ENCODE data around the gene KLHL7.
"Not testable (repeated sequence)": the region's sequence is repeated elsewhere in the genome, so short reads cannot be mapped to it uniquely, and the experiment has no call there.

The KLHL7 gene

GRCh38 chr7:23207021-23207420, 101.4 kb downstream of the KLHL7 start:
- DNase-seq (ENCODE audit: insufficient read length, low spot score): no peak
- no peak for FAIRE-seq
- TF ChIP-seq POLR2A (IDR thresholded peaks at IDR 0.05; ENCODE audit: low read depth, low read length): no peak

- FAIRE-seq (no peak), DNase-seq (ENCODE audit: insufficient read length, low spot score) (no peak)
- TF ChIP-seq POLR2A (IDR thresholded peaks at IDR 0.05; ENCODE audit: low read depth, low read length): no peak
Observed at GRCh38 chr7:23207884-23208283, 102.3 kb downstream of the KLHL7 start.

GRCh38 chr7:23208316-23208715, 102.7 kb downstream of the KLHL7 start:
- TF ChIP-seq POLR2A (IDR thresholded peaks at IDR 0.05; ENCODE audit: low read depth, low read length): no peak
- FAIRE-seq (no peak), DNase-seq (ENCODE audit: insufficient read length, low spot score) (no peak)

GRCh38 chr7:23210506-23210905, 104.9 kb downstream of the KLHL7 start:
- FAIRE-seq (no peak), DNase-seq (ENCODE audit: insufficient read length, low spot score) (no peak)
- no peak for TF ChIP-seq POLR2A (IDR thresholded peaks at IDR 0.05; ENCODE audit: low read depth, low read length)

GRCh38 chr7:23211589-23211988, 106.0 kb downstream of the KLHL7 start:
- DNase-seq (ENCODE audit: insufficient read length, low spot score) (no peak), FAIRE-seq (no peak)
- TF ChIP-seq POLR2A (IDR thresholded peaks at IDR 0.05; ENCODE audit: low read depth, low read length): no peak

GRCh38 chr7:23212395-23212794, 106.8 kb downstream of the KLHL7 start:
- TF ChIP-seq POLR2A (IDR thresholded peaks at IDR 0.05; ENCODE audit: low read depth, low read length): no peak
- no peak for DNase-seq (ENCODE audit: insufficient read length, low spot score)
- FAIRE-seq: no peak

- TF ChIP-seq POLR2A (IDR thresholded peaks at IDR 0.05; ENCODE audit: low read depth, low read length): no peak
- no peak for DNase-seq (ENCODE audit: insufficient read length, low spot score)
- no peak for FAIRE-seq
Observed at GRCh38 chr7:23212841-23213240, 107.3 kb downstream of the KLHL7 start.

GRCh38 chr7:23213755-23214154, 108.2 kb downstream of the KLHL7 start:
- TF ChIP-seq POLR2A (IDR thresholded peaks at IDR 0.05; ENCODE audit: low read depth, low read length): no peak
- FAIRE-seq: no peak

GRCh38 chr7:23214423-23214822, 108.8 kb downstream of the KLHL7 start:
- no peak for TF ChIP-seq POLR2A (IDR thresholded peaks at IDR 0.05; ENCODE audit: low read depth, low read length)
- FAIRE-seq: no peak
- DNase-seq (ENCODE audit: insufficient read length, low spot score): no peak

More at GRCh38 chr7:23213755-23214154, 108.2 kb downstream of the KLHL7 start:
- DNase-seq (ENCODE audit: insufficient read length, low spot score): no peak

- TF ChIP-seq POLR2A (IDR thresholded peaks at IDR 0.05; ENCODE audit: low read depth, low read length): no peak
- DNase-seq (ENCODE audit: insufficient read length, low spot score): no peak
- no peak for FAIRE-seq
Observed at GRCh38 chr7:23214938-23215337, 109.4 kb downstream of the KLHL7 start.

- no peak for DNase-seq (ENCODE audit: insufficient read length, low spot score)
- TF ChIP-seq POLR2A (IDR thresholded peaks at IDR 0.05; ENCODE audit: low read depth, low read length): no peak
- no peak for FAIRE-seq
Observed at GRCh38 chr7:23216021-23216420, 110.4 kb downstream of the KLHL7 start.

- no peak for TF ChIP-seq POLR2A (IDR thresholded peaks at IDR 0.05; ENCODE audit: low read depth, low read length)
- no peak for FAIRE-seq
- no peak for DNase-seq (ENCODE audit: insufficient read length, low spot score)
Observed at GRCh38 chr7:23218196-23218595, 112.6 kb downstream of the KLHL7 start.

- no peak for TF ChIP-seq POLR2A (IDR thresholded peaks at IDR 0.05; ENCODE audit: low read depth, low read length)
- DNase-seq (ENCODE audit: insufficient read length, low spot score) (no peak), FAIRE-seq (no peak)
Observed at GRCh38 chr7:23220690-23221305, 115.2 kb downstream of the KLHL7 start.

GRCh38 chr7:23222439-23223030, 117.0 kb downstream of the KLHL7 start:
- DNase-seq (ENCODE audit: insufficient read length, low spot score): no peak
- no peak for FAIRE-seq

GRCh38 chr7:23224364-23224763, 118.8 kb downstream of the KLHL7 start:
- not testable (repeated sequence) for FAIRE-seq; DNase-seq (ENCODE audit: insufficient read length, low spot score)

More at GRCh38 chr7:23222439-23223030, 117.0 kb downstream of the KLHL7 start:
- no peak for TF ChIP-seq POLR2A (IDR thresholded peaks at IDR 0.05; ENCODE audit: low read depth, low read length)
